Astrocyte of the spinal cord (primary cell): ENCODE measurements around the gene RANGAP1.

Source experiments
- DNase-seq: peaks from one replicate; pipeline ENCODE4 v3.0.0; 2011; ENCODE audit warnings: low read depth, low spot score
- H3K4me3 ChIP-seq: 2 replicates; pipeline ENCODE4 v1.5.1; 2011; ENCODE audit warnings: low read depth, mild to moderate bottlenecking, low read length, moderate library complexity
- in situ Hi-C: cut with HindIII; loops from 2 replicates; pipeline ENCODE4 v1.10.0; 2017; ENCODE audit warnings: low sequenced_read_pairs
- TF ChIP-seq, protein P1 (sequence below): IDR thresholded peaks from 2 replicates; pipeline ENCODE4 v1.5.1; 2012; ENCODE audit warnings: low read depth, mild to moderate bottlenecking, low read length, inconsistent platforms

The RANGAP1 gene

DNA sequence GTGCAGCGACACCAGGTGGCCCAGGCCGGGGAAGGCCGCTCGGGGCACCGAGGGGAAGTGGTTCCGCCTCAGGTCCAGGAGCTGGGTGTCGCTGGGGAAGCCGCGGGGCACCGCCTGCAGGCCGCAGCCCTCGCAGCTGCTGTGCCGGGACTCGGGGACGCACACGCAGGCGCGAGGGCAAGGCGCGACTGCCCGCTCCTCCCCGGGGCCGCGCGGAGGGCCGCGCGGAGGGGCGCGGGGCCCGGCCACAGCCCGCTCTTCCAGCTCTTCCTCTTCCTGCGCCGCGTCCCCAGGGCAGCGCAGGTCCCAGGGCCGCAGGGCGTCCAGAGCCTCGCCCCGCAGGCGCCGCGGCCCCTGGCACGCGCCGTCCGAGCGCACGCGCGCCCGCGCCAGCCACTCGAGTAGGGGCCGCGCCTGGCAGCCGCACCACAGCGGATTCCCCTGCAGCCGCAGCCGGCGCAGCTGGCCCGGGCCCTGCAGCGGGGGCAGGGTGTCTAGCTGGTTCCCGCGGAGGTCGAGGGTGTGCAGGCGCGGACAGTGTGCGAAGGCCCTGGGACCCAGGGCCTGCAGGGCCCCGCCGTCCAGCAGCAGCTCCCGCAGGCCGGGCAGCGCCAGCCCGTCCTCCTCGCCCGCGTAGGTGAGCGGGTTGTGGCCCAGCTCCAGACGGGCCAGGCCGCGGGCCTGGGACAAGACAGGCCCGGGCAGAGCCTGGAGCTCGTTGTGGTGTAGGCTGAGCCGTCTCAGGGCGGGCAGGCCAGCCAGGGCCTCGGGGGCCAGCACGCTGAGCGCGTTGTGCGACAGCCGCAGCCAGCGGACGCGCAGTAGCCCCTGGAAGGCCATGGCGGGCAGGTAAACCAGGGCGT is 48.0 kb downstream of the RANGAP1 start:
- DNase-seq, result peak; percentile 22
- peak overlapping the region; percentile 13 for H3K4me3 ChIP-seq
- in situ Hi-C loops, result no loop called here
- TF ChIP-seq, protein P1, sequence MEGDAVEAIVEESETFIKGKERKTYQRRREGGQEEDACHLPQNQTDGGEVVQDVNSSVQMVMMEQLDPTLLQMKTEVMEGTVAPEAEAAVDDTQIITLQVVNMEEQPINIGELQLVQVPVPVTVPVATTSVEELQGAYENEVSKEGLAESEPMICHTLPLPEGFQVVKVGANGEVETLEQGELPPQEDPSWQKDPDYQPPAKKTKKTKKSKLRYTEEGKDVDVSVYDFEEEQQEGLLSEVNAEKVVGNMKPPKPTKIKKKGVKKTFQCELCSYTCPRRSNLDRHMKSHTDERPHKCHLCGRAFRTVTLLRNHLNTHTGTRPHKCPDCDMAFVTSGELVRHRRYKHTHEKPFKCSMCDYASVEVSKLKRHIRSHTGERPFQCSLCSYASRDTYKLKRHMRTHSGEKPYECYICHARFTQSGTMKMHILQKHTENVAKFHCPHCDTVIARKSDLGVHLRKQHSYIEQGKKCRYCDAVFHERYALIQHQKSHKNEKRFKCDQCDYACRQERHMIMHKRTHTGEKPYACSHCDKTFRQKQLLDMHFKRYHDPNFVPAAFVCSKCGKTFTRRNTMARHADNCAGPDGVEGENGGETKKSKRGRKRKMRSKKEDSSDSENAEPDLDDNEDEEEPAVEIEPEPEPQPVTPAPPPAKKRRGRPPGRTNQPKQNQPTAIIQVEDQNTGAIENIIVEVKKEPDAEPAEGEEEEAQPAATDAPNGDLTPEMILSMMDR, result peak; percentile 52

DNA sequence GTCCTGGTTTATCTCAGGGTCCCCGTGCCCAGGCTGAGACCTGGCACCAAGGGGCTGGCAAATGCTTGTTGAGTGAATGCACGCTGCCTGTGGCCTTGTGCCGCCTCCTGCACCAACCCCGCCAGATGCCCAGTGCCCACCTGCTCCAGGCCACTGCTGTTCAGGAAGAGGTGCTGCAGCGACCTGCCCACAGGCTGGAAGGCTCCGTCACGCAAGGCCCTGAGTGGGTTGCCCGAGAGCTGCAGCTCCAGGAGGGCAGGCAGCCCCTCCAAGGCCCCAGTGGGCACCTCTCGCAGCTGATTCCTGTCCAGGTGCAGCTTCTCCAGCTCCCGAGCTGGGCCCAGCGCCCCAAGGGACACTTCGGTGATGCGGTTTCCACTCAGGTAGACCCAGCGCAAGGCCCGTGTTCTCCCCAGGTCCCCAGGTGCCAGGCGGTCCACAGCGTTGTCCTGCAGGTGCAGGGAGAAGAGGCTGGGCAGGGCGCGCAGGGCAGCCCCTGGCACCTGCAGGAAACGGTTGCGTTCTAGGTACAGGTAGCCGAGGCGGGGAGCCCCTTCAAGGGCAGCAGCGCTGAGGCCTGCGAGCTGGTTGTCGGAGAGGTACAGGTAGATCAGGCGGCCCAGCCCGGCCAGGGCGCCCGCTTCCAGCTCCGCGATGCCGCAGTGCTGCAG is 48.8 kb downstream of the RANGAP1 start:
- no peak for DNase-seq
- in situ Hi-C loops, result no loop called here
- H3K4me3 ChIP-seq, result peak overlapping the region; percentile 13
- TF ChIP-seq, protein P1, result no peak

DNA sequence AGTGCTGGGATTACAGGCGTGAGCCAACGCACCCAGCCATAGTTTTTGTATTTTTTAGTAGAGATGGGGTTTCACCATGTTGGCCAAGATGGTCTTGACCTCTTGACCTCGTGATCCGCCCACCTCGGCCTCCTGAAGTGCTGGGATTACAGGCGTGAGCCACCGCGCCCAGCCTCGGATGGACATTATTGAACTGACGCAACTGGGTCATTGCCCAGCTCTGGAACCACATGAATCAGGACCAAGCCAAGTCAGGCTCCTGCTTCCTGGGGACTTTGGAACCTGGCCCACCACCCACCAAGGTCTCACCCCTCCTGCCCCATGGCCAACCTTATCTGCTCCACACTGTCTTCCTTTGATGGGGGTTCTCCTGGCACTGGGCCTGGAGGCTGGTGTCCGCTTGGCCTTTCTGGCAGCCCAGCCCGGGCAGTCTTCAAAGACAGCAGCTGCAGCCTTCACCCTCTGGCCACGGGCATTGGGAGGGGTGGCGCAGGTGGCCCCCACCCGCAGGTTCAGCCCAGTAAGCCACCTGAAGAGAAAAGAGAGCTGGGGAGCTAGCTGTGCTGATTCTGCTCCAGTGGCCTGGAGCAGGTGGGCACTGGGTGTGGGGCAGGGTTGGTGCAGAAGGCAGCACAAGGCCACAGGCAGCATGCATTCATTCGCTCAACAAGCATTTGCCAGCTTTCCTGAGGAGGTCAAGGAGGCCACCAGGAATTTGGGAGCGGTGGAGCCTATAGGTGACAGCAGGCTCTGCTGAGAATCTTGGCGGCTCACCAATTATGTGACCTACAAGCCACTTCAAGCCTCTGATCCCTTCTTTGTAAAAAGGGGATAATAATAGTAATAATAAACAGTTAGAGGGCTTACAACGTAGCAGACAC is 50.9 kb downstream of the RANGAP1 start:
- TF ChIP-seq, protein P1, result no peak
- no peak overlapping the region for H3K4me3 ChIP-seq
- no peak for DNase-seq
- in situ Hi-C loops, result no loop called here

DNA sequence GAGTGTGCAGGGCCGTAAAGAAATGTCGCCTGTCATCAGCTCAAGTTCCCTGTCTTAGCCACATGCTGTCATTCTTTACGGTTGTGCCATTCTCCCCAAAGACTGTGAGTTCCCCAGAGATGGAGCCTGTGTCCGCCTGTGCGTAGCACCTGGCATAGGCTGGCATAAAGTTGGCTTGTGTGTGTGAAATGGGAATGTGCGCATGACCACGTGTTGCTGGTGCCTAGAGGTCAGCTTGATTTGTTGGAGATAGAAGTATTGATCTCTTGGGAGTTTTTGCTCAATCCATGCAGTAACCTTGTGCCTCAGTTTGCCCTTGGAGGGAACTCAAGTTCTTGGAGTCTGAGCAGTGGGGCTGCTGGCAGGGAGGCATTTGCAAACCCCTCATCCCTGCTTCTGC is 54.6 kb downstream of the RANGAP1 start:
- TF ChIP-seq, protein P1, result no peak
- DNase-seq, result no peak
- in situ Hi-C loops, result no loop called here
- H3K4me3 ChIP-seq, result no peak overlapping the region

DNA sequence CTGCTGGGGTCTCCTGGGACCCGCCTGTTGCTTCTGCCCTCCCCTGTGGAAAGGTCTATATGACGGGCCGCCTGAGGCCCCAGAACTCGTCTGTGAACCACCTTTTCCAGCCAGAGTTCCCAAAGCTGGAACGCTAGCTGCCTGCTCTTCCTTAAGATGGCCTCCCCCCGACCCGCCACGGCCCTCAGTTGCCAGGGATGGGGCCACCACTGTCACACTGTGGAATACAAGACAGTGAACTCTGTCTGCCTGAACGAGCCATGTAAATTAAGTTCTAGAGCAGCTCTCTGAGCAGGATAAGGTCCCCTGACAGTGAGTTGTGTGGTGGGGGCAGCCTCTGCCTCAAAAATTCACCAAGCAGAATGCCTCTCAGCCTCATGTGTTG is 55.6 kb downstream of the RANGAP1 start:
- no peak overlapping the region for H3K4me3 ChIP-seq
- DNase-seq, result no peak
- in situ Hi-C loops, result no loop called here
- TF ChIP-seq, protein P1, result no peak

DNA sequence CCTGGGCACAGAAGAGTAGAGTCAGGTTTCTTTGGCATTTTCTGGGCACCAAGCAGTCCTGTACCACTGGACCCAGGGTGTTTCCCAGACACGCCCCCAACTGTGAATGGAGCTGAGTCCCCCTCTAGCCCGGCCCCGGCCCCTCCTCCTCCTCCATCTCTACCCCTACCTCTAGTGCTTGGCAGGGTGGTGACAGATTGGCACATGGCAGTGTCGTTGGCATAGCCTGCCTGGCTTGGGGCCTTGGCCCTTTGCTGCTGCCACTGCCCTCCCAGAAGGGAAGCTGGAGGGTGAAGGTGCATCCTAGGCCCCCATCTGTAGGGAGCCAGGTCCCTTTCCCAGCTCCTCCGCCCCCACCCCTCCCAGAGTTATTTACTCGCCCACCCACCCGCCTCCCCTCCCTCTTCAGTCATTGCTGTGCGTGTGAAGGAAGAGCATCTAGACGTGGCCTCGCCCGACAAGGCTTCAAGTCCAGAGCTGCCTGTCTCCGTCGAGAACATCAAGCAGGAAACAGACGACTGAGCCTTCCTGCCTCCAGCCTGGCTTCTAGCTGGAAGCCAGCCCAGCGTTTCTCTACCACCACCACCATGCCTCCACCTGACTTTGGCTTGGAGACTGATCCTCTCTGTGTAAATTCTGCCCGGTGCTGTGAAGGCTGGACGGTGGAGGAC is 56.1 kb downstream of the RANGAP1 start:
- no peak overlapping the region for H3K4me3 ChIP-seq
- TF ChIP-seq, protein P1, result no peak
- in situ Hi-C loops, result no loop called here
- no peak for DNase-seq
